Activated T-helper 1 cell treated with Interleukin-2 at 50 U/mL for 16 hours (primary cell): ENCODE results near the gene ZNF444.
"Not testable (repeated sequence)": the region's sequence is repeated elsewhere in the genome, so short reads cannot be mapped to it uniquely, and the experiment has no call there.

ENCODE experiments used
- DNase-seq: peaks from one replicate; pipeline ENCODE4 v3.0.0-alpha.2; 2020; ENCODE audit warnings: low read depth

The ZNF444 gene

GRCh38 chr19:56140583-56141416 is at the start of gene ZNF444:
TSS of gene ZNF444 (plus strand) at chr19:56141287. CDS start at chr19:56146912, 5,625 bp downstream.
- DNase-seq = peak; percentile 98

GRCh38 chr19:56091751-56092546 is 49.1 kb upstream of the ZNF444 start:
- no peak for DNase-seq

DNA sequence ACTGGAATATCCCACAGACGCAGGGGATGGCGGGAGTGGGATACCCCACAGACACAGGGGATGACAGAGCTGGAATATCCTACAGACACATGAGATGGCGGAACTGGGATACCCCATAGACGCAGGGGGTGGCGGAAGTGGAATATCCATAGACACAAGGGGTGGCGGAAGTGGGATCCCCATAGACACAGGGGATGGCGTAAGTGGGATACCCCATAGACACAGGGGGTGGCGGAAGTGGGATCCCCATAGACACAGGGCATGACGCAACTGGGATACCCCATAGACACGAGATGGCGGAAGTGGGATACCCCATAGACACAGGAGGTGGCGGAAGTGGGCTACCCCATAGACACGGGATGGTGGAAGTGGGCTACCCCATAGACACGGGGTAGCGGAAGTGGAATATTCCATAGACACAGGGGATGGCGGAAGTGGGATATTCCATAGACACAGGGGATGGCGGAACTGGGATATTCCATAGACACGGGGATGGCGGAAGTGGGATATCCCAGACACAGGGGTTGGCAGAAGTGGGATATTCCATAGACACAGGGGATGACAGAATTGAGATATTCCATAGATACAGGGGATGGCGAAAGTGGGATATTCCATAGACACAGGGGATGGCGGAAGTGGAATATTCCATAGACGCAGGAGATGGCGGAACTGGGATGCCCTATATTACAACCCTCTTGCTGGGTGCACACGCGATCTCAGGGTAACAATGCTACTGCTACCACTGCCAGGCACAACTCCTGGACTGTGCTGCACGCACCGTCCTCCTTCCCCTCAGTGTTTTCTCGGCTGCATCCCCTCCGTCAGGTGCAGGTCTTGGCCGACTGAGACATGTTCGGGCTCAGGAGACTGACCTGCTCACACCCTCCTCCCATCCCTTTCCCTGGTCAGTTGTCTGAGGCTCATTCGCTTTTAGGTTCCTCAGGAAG is 48.1 kb upstream of the ZNF444 start:
- no peak for DNase-seq

- DNase-seq = no peak
Observed at GRCh38 chr19:56094449-56094848, 46.6 kb upstream of the ZNF444 start.

DNA sequence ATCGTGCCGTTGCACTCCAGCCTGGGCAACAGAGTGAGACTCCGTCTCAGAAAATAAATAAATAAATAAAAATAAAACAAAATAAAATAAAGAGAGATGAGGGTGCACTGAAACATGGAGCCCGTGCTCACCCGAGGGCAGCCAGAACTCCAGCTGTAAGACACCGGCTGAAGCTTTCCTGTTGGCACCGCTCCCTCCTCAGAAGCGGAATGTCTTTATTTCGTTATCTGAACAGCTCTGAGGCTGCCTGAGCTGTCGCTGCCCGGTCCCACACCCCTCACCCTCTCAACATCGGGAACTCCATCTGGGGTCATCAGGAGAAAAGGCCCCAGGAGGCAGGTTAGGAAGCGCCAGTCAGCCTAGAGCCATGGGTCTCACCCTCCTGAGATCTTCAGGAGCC is 44.4 kb upstream of the ZNF444 start:
- DNase-seq = no peak

GRCh38 chr19:56097306-56097705 is 43.8 kb upstream of the ZNF444 start:
- no peak for DNase-seq

GRCh38 chr19:56097776-56098175 is 43.3 kb upstream of the ZNF444 start:
- DNase-seq = no peak

DNA sequence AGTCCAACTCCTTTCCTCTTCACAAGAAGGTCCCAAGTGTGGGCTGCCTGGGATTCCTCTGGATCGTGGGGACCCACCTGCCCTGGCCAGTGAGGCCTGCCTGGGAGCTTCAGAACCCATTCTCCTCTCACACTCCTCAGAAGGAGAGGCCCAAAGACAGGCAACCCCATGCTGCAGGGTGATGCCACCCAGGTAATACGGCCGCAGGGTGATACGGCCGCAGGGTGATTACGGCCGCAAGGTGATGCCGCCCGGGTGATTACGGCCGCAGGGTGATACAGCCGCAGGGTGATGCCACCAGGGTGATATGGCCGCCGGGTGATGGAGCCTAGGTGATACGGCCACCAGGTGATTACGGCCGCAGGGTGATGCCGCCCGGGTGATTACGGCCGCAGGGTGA is 42.9 kb upstream of the ZNF444 start:
- not testable (repeated sequence) for DNase-seq

GRCh38 chr19:56098731-56099568 is 42.1 kb upstream of the ZNF444 start:
- DNase-seq = no peak

DNA sequence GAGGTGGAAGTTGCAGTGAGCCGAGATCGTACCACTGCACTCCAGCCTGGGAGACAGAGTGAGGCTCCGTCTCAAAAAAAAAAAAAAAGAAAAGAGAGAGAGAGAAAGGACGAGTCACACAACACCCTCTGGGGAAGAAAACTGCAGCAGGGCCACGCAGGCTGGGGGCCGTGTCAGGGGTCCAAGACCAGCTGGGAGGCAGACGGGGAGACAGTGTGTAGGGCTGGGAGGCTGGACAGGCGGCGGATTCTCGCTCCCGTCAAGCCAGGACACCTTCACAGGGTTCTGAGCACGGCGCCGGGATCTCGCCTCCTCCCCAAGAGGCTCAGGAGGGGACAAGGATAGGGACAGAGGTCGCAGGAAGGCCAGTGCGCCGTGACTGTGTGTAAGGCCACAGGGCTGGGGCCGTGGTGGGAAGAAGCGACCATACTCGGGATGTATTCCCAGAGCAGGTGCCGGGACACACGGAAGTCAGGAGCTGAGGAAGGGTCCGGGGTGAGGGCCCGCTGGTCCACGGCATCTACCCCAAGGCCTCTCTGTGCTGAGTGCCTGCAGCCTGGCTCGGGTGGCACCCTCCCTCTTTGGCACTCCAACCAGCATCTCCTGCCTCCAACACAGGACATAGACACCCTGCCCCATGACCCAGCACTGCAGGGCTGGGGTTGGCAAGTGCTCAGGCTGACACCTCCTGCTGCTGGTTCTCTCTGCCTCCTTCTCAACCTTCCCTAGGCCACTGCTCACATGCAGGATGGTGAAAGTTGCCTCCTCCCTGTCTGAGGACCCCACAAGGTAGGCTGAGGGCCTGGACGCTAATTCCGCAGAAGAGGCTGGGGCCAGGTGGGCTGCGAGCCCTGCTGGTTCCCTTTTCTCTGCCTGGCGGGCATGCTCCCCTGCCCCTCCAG is 41.2 kb upstream of the ZNF444 start:
- no peak for DNase-seq

DNA sequence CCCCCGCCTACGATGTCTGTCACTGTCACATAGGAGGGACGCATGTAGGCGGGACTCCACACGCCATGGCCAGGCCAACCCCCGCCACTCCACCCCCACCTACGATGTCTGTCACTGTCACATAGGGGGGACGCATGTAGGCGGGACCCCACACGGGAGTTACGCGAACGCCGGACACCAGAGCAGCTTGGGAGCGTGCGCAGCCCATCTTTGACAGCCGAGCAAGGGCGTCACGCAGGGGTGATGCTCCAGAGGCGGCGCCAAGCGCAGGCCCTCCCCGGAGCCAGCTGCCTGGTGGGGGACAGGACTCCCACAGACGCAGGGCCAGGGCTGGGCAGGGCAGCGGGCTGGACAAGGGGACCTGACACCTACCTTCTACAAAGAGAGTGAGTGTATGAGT is 40.0 kb upstream of the ZNF444 start:
- DNase-seq = no peak

DNA sequence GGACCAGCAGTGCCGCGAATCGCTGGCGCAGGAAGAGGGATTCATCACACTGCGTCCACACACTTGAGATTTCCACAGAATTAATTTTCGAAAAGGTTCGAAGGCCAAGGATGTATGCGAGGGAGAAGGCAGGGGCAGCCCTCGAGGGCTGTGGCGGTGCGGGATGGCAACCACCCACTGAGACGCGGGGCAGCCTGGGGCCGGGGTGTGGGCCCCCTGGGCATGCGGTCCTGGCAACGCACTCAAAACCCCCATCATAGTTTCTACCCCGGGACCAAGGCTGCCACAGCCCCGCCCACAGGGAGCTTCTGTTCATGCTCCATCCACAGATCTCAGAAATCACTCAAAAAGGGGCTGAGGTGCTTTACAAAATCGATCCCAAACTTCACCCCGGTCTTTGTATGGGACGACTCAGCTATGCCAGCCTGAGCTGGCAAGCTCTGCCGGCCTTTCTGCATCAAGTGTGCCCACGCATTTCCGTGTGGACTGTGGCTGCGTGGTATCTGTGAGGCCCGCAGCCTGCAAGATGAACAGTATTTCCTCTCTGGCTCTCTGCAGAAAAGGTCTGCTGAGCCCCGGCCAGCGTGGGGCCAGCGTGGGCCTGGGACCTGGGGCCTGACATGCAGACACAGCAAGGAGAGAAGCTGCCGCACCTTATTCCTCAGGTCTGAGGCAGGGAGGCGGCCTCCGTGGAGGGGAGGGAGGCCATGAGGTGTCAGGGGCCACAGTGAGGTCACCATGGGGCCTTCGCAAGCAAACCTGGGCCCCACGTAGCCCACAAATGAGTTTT is 39.1 kb upstream of the ZNF444 start:
- no peak for DNase-seq

GRCh38 chr19:56103027-56103614 is 38.0 kb upstream of the ZNF444 start:
- no peak for DNase-seq

- no peak for DNase-seq
Observed at GRCh38 chr19:56104423-56104822, 36.7 kb upstream of the ZNF444 start.

DNA sequence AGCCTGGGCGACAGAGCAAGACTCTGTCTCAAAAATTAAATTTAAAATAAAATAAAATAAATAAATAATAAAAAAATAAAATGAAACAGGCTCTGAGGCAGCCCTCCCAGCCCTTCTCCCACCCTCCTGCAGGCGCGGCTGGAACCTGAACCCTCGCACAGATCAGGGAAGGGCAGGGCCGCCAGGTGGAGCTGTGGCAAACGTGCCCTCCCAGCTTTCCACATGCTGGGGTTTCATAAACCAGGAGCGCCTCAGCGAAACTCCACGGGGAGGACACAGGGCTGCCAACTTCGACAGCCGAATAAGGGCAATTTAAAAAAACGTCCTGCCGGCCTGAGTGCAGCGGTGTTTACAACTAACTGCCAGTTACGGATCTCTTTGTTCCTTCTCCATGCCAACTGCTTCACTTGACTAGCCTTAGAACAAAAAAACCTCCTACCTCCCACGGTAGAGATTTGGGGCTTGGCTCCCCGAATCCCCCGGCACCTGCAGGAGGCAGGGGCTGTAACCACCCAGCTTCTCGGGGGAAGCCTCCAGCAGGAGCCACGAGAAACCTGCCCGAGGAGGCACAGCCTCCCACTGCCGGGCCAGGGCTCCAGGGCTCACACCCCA is 35.9 kb upstream of the ZNF444 start:
- peak; percentile 24 for DNase-seq

DNA sequence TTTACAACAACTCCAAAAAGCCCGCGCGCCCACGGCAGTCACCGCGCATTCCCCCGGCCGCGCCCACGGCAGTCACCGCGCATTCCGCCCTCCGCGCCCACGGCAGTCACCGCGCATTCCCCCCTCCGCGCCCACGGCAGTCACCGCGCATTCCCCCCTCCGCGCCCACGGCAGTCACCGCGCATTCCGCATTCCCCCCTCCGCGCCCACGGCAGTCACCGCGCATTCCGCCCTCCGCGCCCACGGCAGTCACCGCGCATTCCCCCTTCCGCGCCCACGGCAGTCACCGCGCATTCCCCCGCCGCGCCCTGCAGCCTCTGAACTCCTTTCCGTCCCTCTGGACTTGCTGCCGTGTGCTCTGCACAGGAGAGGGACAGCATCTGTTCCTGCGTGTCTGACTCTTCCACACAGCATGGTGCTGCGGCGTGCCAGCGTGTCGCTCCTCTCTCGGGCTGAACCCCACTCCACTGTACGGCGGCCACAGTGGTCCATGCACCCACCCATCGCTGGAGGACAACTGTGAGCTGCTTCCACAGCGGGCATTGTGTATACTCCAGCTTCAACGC is 35.2 kb upstream of the ZNF444 start:
- not testable (repeated sequence) for DNase-seq

DNA sequence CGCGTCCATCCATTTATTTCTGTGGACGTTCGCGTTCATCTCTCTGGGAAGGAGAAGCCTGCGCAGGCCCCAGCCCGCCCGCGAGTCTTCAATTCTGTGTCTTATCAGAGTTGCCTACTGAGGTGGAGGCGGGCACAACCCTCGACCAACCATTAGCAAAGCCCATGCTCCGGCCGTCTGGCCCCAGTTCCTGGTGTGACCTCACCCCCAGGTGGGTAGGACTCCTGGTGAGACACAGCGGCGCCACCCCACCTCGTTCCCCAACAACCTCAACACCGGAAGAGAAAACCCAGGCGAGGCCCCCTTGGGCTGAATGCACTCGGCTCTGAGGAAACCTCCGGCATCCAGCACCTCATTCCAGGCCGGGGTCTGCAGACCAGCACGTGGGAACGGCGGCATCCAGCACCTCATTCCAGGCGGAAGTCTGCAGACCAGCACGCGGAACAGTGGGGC is 34.7 kb upstream of the ZNF444 start:
- no peak for DNase-seq

GRCh38 chr19:56106993-56107392 is 34.1 kb upstream of the ZNF444 start:
- no peak for DNase-seq
